GM18867 (cell line): ENCODE data around the gene PCNX3.

Source experiments
- ATAC-seq: cut with Tn5 transposase; IDR thresholded peaks from one replicate; pipeline ENCODE4 v1.9.1; 2021; ENCODE audit warnings: mild to moderate bottlenecking, moderate library complexity; ENCODE audit not compliant: unreplicated experiment

The PCNX3 gene

DNA sequence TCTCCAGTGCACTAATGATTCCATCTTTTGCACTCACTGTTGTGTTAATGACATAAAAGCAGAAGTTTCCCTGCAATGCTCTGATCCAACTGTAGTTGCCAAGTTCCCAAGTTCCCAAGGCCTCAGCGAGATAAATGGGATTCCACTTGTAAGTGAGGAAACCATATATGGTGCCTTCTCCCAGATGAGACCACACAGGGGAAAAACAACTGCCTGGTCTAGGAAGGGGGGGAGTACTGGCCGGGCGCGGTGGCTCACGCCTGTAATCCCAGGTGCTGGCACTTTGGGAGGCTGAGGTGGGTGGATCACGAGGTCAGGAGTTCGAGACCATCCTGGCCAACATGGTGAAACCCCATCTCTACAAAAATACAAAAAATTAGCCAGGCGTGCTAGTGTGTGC is 70.4 kb downstream of the PCNX3 start:
- ATAC-seq = no peak
